ENCODE results near the gene IMPG1. TPM values are rescaled to one million over a fixed set of nuclear protein-coding genes. Genes with fewer than 3 reads are reported as not detected.

Gene IMPG1
- total RNA-seq, 4 donors from 2014 or later = not detected

DNA sequence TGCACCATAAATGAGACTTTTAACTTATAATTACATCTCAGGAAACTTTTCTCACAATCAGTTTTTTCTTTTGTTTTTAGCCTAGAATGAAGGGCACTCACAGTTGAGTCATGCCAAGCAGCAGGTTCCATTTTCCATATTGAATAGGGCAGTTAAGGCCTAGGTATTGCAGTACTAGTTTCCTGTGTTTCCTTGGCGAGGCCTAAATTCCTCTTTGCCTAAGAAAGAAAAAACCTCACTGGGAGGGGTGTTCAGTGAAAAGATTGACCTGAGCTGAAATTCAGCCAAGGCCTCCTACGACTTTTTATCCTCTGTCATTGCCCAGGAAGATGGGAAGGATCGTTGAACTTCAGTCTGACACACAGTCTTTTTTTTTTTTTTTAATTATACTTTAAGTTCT lies 85.5 kb downstream of the IMPG1 start:
- TF ChIP-seq POLR2A (IDR thresholded peaks at IDR 0.05) = no peak
- intact Hi-C loops (cut with DNase I; ENCODE audit: low total_unique reads) = no loop called here

DNA sequence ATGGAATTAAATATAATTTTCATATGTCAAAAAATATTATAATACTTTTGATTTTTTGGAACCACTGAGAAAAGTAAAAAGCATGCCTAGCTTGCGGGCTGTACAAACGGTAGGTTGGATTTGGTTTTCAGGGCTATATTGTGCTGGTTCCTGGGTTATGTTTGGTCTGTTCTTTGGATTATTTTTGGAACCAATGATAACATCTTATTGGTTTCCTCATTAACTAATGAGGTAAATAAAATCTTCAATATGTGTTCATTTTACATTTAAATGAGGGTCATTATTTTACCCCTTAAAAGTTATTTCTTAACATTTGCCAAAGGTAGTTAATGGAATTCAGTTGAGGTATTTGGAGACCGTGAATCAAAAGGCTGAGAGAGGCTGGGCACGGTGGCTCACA lies 96.6 kb downstream of the IMPG1 start:
- in situ Hi-C loops (cut with MboI; ENCODE audit: low pct_ligation_motif_present in 1 of 4, low pct_unique_long_range_greater_than_20kb in 1 of 4, low sequenced_read_pairs in 3 of 4) = no loop called here
- TF ChIP-seq EP300 (IDR thresholded peaks at IDR 0.05; ENCODE audit: low read depth) (no peak), POLR2A (IDR thresholded peaks at IDR 0.05) (no peak), POLR2AphosphoS5 (IDR thresholded peaks at IDR 0.05) (no peak)
- TF ChIP-seq, protein P1, sequence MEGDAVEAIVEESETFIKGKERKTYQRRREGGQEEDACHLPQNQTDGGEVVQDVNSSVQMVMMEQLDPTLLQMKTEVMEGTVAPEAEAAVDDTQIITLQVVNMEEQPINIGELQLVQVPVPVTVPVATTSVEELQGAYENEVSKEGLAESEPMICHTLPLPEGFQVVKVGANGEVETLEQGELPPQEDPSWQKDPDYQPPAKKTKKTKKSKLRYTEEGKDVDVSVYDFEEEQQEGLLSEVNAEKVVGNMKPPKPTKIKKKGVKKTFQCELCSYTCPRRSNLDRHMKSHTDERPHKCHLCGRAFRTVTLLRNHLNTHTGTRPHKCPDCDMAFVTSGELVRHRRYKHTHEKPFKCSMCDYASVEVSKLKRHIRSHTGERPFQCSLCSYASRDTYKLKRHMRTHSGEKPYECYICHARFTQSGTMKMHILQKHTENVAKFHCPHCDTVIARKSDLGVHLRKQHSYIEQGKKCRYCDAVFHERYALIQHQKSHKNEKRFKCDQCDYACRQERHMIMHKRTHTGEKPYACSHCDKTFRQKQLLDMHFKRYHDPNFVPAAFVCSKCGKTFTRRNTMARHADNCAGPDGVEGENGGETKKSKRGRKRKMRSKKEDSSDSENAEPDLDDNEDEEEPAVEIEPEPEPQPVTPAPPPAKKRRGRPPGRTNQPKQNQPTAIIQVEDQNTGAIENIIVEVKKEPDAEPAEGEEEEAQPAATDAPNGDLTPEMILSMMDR (IDR thresholded peaks at IDR 0.05) = no peak
- DNase-seq = no peak
- Histone ChIP-seq H3K36me3 (no peaks in the 10 kb centered on the region), H3K27me3 (no peaks in the 10 kb centered on the region), H3K4me3 (no peak overlapping the region), H3K4me1 (no peaks in the 10 kb centered on the region), H3K9me3 (no peaks in the 10 kb centered on the region), H3K27ac (no peak overlapping the region)
- WGBS, 2 donors (ENCODE audit: low coverage in 1 of 2) = 96 to 98% methylated on average over 4 of the region's 4 CpGs
- intact Hi-C loops (cut with DNase I; ENCODE audit: low total_unique reads) = no loop called here

More for the DNA sequence above, 85.5 kb downstream of the IMPG1 start:
- H3K27ac ChIP-seq = no peak overlapping the region
- H3K36me3 ChIP-seq = no peaks in the 10 kb centered on the region
- no peaks in the 10 kb centered on the region for H3K9me3 ChIP-seq
- WGBS, 2 donors (ENCODE audit: low coverage in 1 of 2) = 66 to 83% methylated on average over 2 to 3 of the region's 3 CpGs
- no peaks in the 10 kb centered on the region for H3K27me3 ChIP-seq
- in situ Hi-C loops (cut with MboI; ENCODE audit: low pct_ligation_motif_present in 1 of 4, low pct_unique_long_range_greater_than_20kb in 1 of 4, low sequenced_read_pairs in 3 of 4) = no loop called here
- no peaks in the 10 kb centered on the region for H3K4me1 ChIP-seq
- H3K4me3 ChIP-seq = no peak overlapping the region
- no peak for DNase-seq

DNA sequence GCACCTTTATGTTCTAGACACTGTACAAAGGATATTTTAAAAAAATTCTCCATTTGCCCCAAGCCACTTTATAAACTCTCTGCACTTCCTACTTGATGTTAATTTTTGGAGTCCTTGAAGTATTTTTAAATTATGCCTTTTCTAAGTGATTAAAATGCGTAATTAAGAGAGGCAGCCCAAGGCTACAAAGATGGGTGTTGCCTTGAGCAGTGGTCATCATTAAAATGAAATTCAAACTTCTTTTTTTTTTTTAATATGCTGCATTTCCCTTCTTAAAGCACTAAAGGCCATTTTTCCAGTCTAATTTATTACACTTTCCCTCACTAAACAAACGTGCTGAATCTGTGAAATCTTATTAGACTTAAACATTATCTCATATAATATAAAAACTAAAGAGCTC lies 102.4 kb downstream of the IMPG1 start:
- Histone ChIP-seq H3K27me3 (no peaks in the 10 kb centered on the region), H3K27ac (no peak overlapping the region), H3K36me3 (no peaks in the 10 kb centered on the region), H3K4me3 (no peak overlapping the region), H3K4me1 (no peaks in the 10 kb centered on the region), H3K9me3 (no peaks in the 10 kb centered on the region)
- intact Hi-C loops (cut with DNase I; ENCODE audit: low total_unique reads) (no loop called here), in situ Hi-C loops (cut with MboI; ENCODE audit: low pct_ligation_motif_present in 1 of 4, low pct_unique_long_range_greater_than_20kb in 1 of 4, low sequenced_read_pairs in 3 of 4) (no loop called here)
- WGBS, 2 donors (ENCODE audit: low coverage in 1 of 2) = 49 to 54% methylated on average over 2 of the region's 2 CpGs
- TF ChIP-seq, protein P1 (IDR thresholded peaks at IDR 0.05) = no peak
- no peak for TF ChIP-seq POLR2A (IDR thresholded peaks at IDR 0.05)
- no peak for TF ChIP-seq POLR2AphosphoS5 (IDR thresholded peaks at IDR 0.05)
- TF ChIP-seq EP300 (IDR thresholded peaks at IDR 0.05; ENCODE audit: low read depth) = no peak
- DNase-seq = no peak

DNA sequence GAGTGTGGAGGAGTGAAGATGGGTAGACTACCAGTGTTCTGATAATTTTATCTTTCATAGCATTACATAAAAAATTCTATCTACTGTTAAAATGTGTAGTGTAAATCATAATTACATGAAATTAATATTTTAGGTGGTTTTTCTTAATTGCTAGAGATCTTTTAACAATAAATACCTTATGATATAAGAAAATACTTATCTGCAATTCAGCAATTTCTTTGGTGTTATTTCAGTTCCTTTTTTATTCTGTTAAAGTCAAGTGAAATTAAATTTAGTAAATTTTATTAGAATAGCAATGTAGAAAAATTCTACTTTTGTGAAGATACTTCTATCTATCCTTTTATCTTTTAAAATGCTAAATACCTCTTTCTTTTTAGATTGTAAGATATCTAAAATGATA lies 104.3 kb downstream of the IMPG1 start:
- Histone ChIP-seq H3K27me3 (no peaks in the 10 kb centered on the region), H3K27ac (no peak overlapping the region), H3K36me3 (no peaks in the 10 kb centered on the region), H3K4me3 (no peak overlapping the region), H3K9me3 (no peaks in the 10 kb centered on the region), H3K4me1 (no peaks in the 10 kb centered on the region)
- intact Hi-C loops (cut with DNase I; ENCODE audit: low total_unique reads) (no loop called here), in situ Hi-C loops (cut with MboI; ENCODE audit: low pct_ligation_motif_present in 1 of 4, low pct_unique_long_range_greater_than_20kb in 1 of 4, low sequenced_read_pairs in 3 of 4) (no loop called here)
- DNase-seq = no peak
- TF ChIP-seq, protein P1 (IDR thresholded peaks at IDR 0.05) = no peak
- no peak for TF ChIP-seq EP300 (IDR thresholded peaks at IDR 0.05; ENCODE audit: low read depth)
- TF ChIP-seq POLR2A (IDR thresholded peaks at IDR 0.05) = no peak
- no peak for TF ChIP-seq POLR2AphosphoS5 (IDR thresholded peaks at IDR 0.05)

DNA sequence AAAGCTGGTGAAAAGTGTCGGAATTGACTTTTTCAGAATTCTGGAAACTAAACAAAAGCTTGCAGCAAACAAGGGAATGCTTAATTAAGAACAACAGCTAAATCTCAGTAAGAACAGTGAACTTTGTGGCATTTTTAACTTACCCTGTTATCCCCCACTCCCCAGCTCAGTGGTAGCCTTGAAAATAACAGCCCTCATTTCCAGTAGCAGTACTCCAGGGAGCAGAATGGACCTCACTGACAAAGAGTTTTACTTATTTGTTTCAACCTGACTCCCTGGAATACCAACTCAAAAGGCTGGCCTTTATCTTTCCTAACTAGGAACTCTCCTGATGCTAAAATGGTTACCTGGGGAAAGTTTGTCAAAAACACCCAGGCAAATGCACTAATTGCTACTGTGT lies 108.9 kb downstream of the IMPG1 start:
- intact Hi-C loops (cut with DNase I; ENCODE audit: low total_unique reads) = no loop called here
- TF ChIP-seq POLR2A (IDR thresholded peaks at IDR 0.05) (no peak), EP300 (IDR thresholded peaks at IDR 0.05; ENCODE audit: low read depth) (no peak), POLR2AphosphoS5 (IDR thresholded peaks at IDR 0.05) (no peak)
- TF ChIP-seq, protein P1 (IDR thresholded peaks at IDR 0.05) = no peak
- no peak for DNase-seq
- Histone ChIP-seq H3K4me3 (no peak overlapping the region), H3K27ac (no peak overlapping the region), H3K36me3 (no peaks in the 10 kb centered on the region), H3K4me1 (no peaks in the 10 kb centered on the region), H3K9me3 (no peaks in the 10 kb centered on the region), H3K27me3 (no peaks in the 10 kb centered on the region)
- in situ Hi-C loops (cut with MboI; ENCODE audit: low pct_ligation_motif_present in 1 of 4, low pct_unique_long_range_greater_than_20kb in 1 of 4, low sequenced_read_pairs in 3 of 4) = no loop called here
- WGBS, 2 donors (ENCODE audit: low coverage in 1 of 2) = 76 to 94% methylated on average over 1 of the region's 1 CpG
